Spleen (tissue), 7 donors: ENCODE measurements around the gene FLNB.

Experiments
- CTCF ChIP-seq, 11 experiments: fragments of 200-600 bp in 7 of 11; fragments of 450-650 bp in 4 of 11; sonication (generic) in 4 of 11; IDR thresholded peaks in 8 of 11; conservative IDR thresholded peaks in 3 of 11; 1 replicate in 7 of 11; 2 replicates in 4 of 11; pipeline versions ENCODE4 v1.4.0 to v1.8.0; 2016 to 2021; ENCODE audit warnings: antibody characterized with exemption in 11 of 11, inconsistent platforms in 4 of 11, mild to moderate bottlenecking in 1 of 11
- POLR2A ChIP-seq, 3 donors: fragments of 450-650 bp; IDR thresholded peaks; one replicate each; pipeline ENCODE4 v1.5.1; 2017; ENCODE audit warnings: antibody characterized with exemption in 3 of 3, mild to moderate bottlenecking in 1 of 3
- donor health status: DM: no; HTN: no; CAD: no; lungs with moderate emphysema.
- donor health status: DM: no; HTN: no; CAD: no.
- donor health status: DM: no; HTN: no; CAD: no.

- no peak for TF ChIP-seq CTCF (IDR thresholded peaks at IDR 0.05 in 8 of 11, conservative IDR thresholded peaks at IDR 0.05 in 3 of 11)
- TF ChIP-seq POLR2A (IDR thresholded peaks at IDR 0.05): no peak
These were observed 22.0 kb upstream of the FLNB start for GRCh38 chr3:57986261-57986660.
